ENCODE results near the gene STAG1.

- no peak for TF ChIP-seq CTCF (IDR thresholded peaks at IDR 0.05; ENCODE audit: insufficient read depth, low read length, poor library complexity, severe bottlenecking)
- no peak for TF ChIP-seq EZH2phosphoT487 (conservative IDR thresholded peaks at IDR 0.05; ENCODE audit: low read length)
Measured at GRCh38 chr3:136297826-136298225, 454.4 kb downstream of the STAG1 start.

Data from SU-DHL-6 (cell line).